MCF 10A (cell line): ENCODE results near the gene LGALS9. TPM values are rescaled to one million over a fixed set of nuclear protein-coding genes. Genes with fewer than 3 reads are reported as not detected.
"Not testable (repeated sequence)": the region's sequence is repeated elsewhere in the genome, so short reads cannot be mapped to it uniquely, and the experiment has no call there.

Experiments
- BruUV-seq: library from RNA; stranded (reverse); fragments of 400-500 nt; replicated peaks from 2 replicates; lab custom pipeline; 2021; lab: Mats Ljungman, UMichigan
- CTCF ChIA-PET: fragments of 300-600 bp; sonication (Branson Sonifier 250); formaldehyde crosslinking; extraction: SDS; loops from one replicate; lab custom pipeline; 2021; ENCODE audit warnings: antibody characterized with exemption, inconsistent platforms; lab: Yijun Ruan, JAX
- POLR2A ChIA-PET: fragments of 300-600, 350-650 bp; sonication (Branson Sonifier 250); formaldehyde crosslinking; extraction: SDS; loops from one replicate; lab custom pipeline; 2020; ENCODE audit warnings: antibody characterized with exemption, inconsistent platforms; lab: Yijun Ruan, JAX
- DNase-seq: peaks from one replicate; pipeline ENCODE4 v3.0.0-alpha.2; 2018; ENCODE audit not compliant: unreplicated experiment
- H3K27ac Mint-ChIP-seq: one replicate; pipeline ENCODE4 v1.8.0; 2022; ENCODE audit warnings: mild to moderate bottlenecking, low read depth, mixed read lengths; ENCODE audit not compliant: unreplicated experiment
- H3K27me3 Mint-ChIP-seq: one replicate; pipeline ENCODE4 v1.8.0; 2022; ENCODE audit warnings: mixed read lengths; ENCODE audit not compliant: insufficient read depth, unreplicated experiment
- H3K36me3 Mint-ChIP-seq: one replicate; pipeline ENCODE4 v1.8.0; 2022; ENCODE audit warnings: mild to moderate bottlenecking, moderate library complexity, mixed read lengths; ENCODE audit not compliant: insufficient read depth, unreplicated experiment
- H3K4me1 Mint-ChIP-seq: one replicate; pipeline ENCODE4 v1.8.0; 2022; ENCODE audit warnings: mixed read lengths; ENCODE audit not compliant: insufficient read depth, unreplicated experiment
- H3K4me3 Mint-ChIP-seq: one replicate; pipeline ENCODE4 v1.8.0; 2022; ENCODE audit warnings: mild to moderate bottlenecking, moderate library complexity, mixed read lengths; ENCODE audit not compliant: unreplicated experiment
- H3K9me3 Mint-ChIP-seq: one replicate; pipeline ENCODE4 v1.8.0; 2022; ENCODE audit warnings: mixed read lengths; ENCODE audit not compliant: unreplicated experiment
- CTCF ChIP-seq: fragments of 200-600 bp; IDR thresholded peaks from one replicate; pipeline ENCODE4 v1.8.0; 2022; ENCODE audit warnings: antibody characterized with exemption, mild to moderate bottlenecking; ENCODE audit not compliant: unreplicated experiment
- intact Hi-C: fragments of 100-400 bp; cut with micrococcal nuclease; formaldehyde crosslinking; loops from 2 replicates; pipeline ENCODE4 v1.14.1; 2022
- total RNA-seq: library from RNA; stranded (reverse); gene quantifications from 2 replicates; pipeline ENCODE4 v1.2.3, GENCODE V29; 2022

The LGALS9 gene
- total RNA-seq, 1 experiment from 2014 or later: 0.54 TPM

GRCh38 chr17:27640790-27641189 lies 9.8 kb downstream of the LGALS9 start:
- Mint-ChIP-seq H3K4me1 (peaks cover 16% of the 10 kb centered on the region), H3K9me3 (no peaks in the 10 kb centered on the region), H3K36me3 (no peaks in the 10 kb centered on the region), H3K4me3 (no peak overlapping the region), H3K27ac (no peak overlapping the region), H3K27me3 (no peaks in the 10 kb centered on the region)
- ChIA-PET CTCF (interaction anchor here (0.9 to 2.2 kb wide), 5 partner anchors 10 to 119 kb away, joined by 3 to 14 read pairs (median 9); no protein-coding TSS in a partner anchor), POLR2A (no interaction called here)
- TF ChIP-seq CTCF: no peak
- no peak for DNase-seq
- BruUV-seq: no TSS peak
- intact Hi-C loops: no loop called here

- Mint-ChIP-seq H3K27me3 (no peaks in the 10 kb centered on the region), H3K4me1 (peaks cover 16% of the 10 kb centered on the region), H3K36me3 (no peaks in the 10 kb centered on the region), H3K27ac (no peak overlapping the region), H3K4me3 (no peak overlapping the region), H3K9me3 (no peaks in the 10 kb centered on the region)
- CTCF ChIA-PET: interaction anchor here (1.1 to 14.8 kb wide), 2 partner anchors 38 to 112 kb away, joined by 3 to 580 read pairs; no protein-coding TSS in a partner anchor
- BruUV-seq: no TSS peak
- peak; percentile 59 for DNase-seq
- intact Hi-C loops: no loop called here
- TF ChIP-seq CTCF: no peak
- POLR2A ChIA-PET: no interaction called here
Measured at GRCh38 chr17:27644586-27644985, 13.6 kb downstream of the LGALS9 start.

- H3K4me1 Mint-ChIP-seq: peaks cover 16% of the 10 kb centered on the region
- H3K36me3 Mint-ChIP-seq, intact Hi-C loops: not testable (repeated sequence)
Measured at GRCh38 chr17:27645621-27646020, 14.6 kb downstream of the LGALS9 start.

GRCh38 chr17:27646232-27646631 lies 15.2 kb downstream of the LGALS9 start:
- Mint-ChIP-seq H3K9me3 (no peaks in the 10 kb centered on the region), H3K36me3 (no peaks in the 10 kb centered on the region), H3K27ac (no peak overlapping the region), H3K27me3 (no peaks in the 10 kb centered on the region), H3K4me1 (peaks cover 16% of the 10 kb centered on the region), H3K4me3 (no peak overlapping the region)
- no peak for TF ChIP-seq CTCF
- POLR2A ChIA-PET: no interaction called here
- intact Hi-C loops: no loop called here
- BruUV-seq: no TSS peak
- no peak for DNase-seq
- CTCF ChIA-PET: interaction anchor here (0.6 to 21.1 kb wide), 5 partner anchors 8 to 423 kb away, joined by 3 to 580 read pairs (median 5); no protein-coding TSS in a partner anchor

More at GRCh38 chr17:27645621-27646020, 14.6 kb downstream of the LGALS9 start:
- CTCF ChIA-PET: interaction anchor here (0.7 to 21.1 kb wide), 5 partner anchors 9 to 234 kb away, joined by 3 to 580 read pairs (median 5); no protein-coding TSS in a partner anchor
- H3K27ac Mint-ChIP-seq, BruUV-seq, H3K9me3 Mint-ChIP-seq, POLR2A ChIA-PET, H3K4me3 Mint-ChIP-seq, DNase-seq, H3K27me3 Mint-ChIP-seq: not testable (repeated sequence)
